Neuronal stem cell (in vitro differentiated cells): ENCODE results near the gene ZNF584.

Experiments used
- DNase-seq: peaks from one replicate; pipeline ENCODE4 v3.0.0-alpha.2; 2013; ENCODE audit warnings: low spot score
- H2AFZ ChIP-seq: one replicate; pipeline ENCODE4 v1.6.1; 2013; ENCODE audit warnings: mild to moderate bottlenecking, low read length, inconsistent platforms
- H2AK5ac ChIP-seq: 2 replicates; pipeline ENCODE4 v1.6.1; 2013; ENCODE audit warnings: low read depth, mild to moderate bottlenecking, inconsistent platforms, low read length, moderate library complexity, mixed read lengths
- H2BK120ac ChIP-seq: 2 replicates; pipeline ENCODE4 v1.6.1; 2013; ENCODE audit warnings: low read depth, mild to moderate bottlenecking, inconsistent platforms, low read length, moderate library complexity, mixed read lengths
- H2BK12ac ChIP-seq: one replicate; pipeline ENCODE4 v1.6.1; 2013; ENCODE audit warnings: low read length, inconsistent platforms
- H2BK15ac ChIP-seq: 2 replicates; pipeline ENCODE4 v1.6.1; 2013; ENCODE audit warnings: mild to moderate bottlenecking, low read length, inconsistent platforms, mixed read lengths
- H2BK5ac ChIP-seq: one replicate; pipeline ENCODE4 v1.6.1; 2013; ENCODE audit warnings: inconsistent platforms, mild to moderate bottlenecking, low read length, moderate library complexity
- H3K14ac ChIP-seq: one replicate; pipeline ENCODE4 v1.6.1; 2013; ENCODE audit warnings: low read length, inconsistent platforms
- H3K18ac ChIP-seq: 2 replicates; pipeline ENCODE4 v1.6.1; 2013; ENCODE audit warnings: low read length, inconsistent platforms
- H3K23ac ChIP-seq: 2 replicates; pipeline ENCODE4 v1.6.1; 2013; ENCODE audit warnings: low read depth, mild to moderate bottlenecking, mixed read lengths, low read length, inconsistent platforms; ENCODE audit not compliant: poor library complexity
- H3K27ac ChIP-seq: replicated peaks from 3 replicates; pipeline ENCODE4 v1.5.1; 2013; ENCODE audit warnings: low read length, inconsistent platforms
- H3K27me3 ChIP-seq, 3 experiments: 2 replicates each; pipeline ENCODE4 v1.6.1; 2013; ENCODE audit warnings: low read length in 3 of 3, mild to moderate bottlenecking in 2 of 3, inconsistent platforms in 1 of 3, low read depth in 1 of 3, mixed read lengths in 1 of 3, moderate library complexity in 1 of 3; ENCODE audit not compliant: control insufficient read depth in 3 of 3, insufficient read depth in 3 of 3
- H3K36me3 ChIP-seq, 2 donors: replicated peaks in 1 of 2; 2 replicates each; pipeline ENCODE4 v1.6.1; 2013; ENCODE audit warnings: low read length in 2 of 2; ENCODE audit not compliant: control insufficient read depth in 2 of 2, insufficient read depth in 2 of 2
- H3K4ac ChIP-seq: 2 replicates; pipeline ENCODE4 v1.6.1; 2013; ENCODE audit warnings: inconsistent platforms, mild to moderate bottlenecking, low read length, moderate library complexity
- H3K4me1 ChIP-seq, 2 donors: 1 replicate in 1 of 2; 2 replicates in 1 of 2; pipeline ENCODE4 v1.6.1; 2013; ENCODE audit warnings: low read length in 2 of 2, low read depth in 1 of 2; ENCODE audit not compliant: control insufficient read depth in 2 of 2, insufficient read depth in 1 of 2
- H3K4me2 ChIP-seq: one replicate; pipeline ENCODE4 v1.6.1; 2013; ENCODE audit warnings: mild to moderate bottlenecking, low read length, inconsistent platforms; ENCODE audit not compliant: insufficient read depth, poor library complexity, severe bottlenecking
- H3K4me3 ChIP-seq, 2 donors: 2 replicates each; pipeline ENCODE4 v1.5.1; 2013; ENCODE audit warnings: low read length in 2 of 2, mild to moderate bottlenecking in 2 of 2, inconsistent platforms in 1 of 2, moderate library complexity in 1 of 2
- H3K79me1 ChIP-seq: one replicate; pipeline ENCODE4 v1.6.1; 2013; ENCODE audit warnings: low read depth, mild to moderate bottlenecking, inconsistent platforms, low read length, moderate library complexity
- H3K9ac ChIP-seq: one replicate; pipeline ENCODE4 v1.6.1; 2013; ENCODE audit warnings: mild to moderate bottlenecking, low read depth, low read length, inconsistent platforms; ENCODE audit not compliant: poor library complexity
- H3K9me3 ChIP-seq, 2 donors: replicated peaks in 1 of 2; 2 replicates each; pipeline versions ENCODE3 to v1.6.1; 2013; ENCODE audit warnings: low read length in 2 of 2, mild to moderate bottlenecking in 2 of 2, inconsistent platforms in 1 of 2, low read depth in 1 of 2, mixed read lengths in 1 of 2, moderate library complexity in 1 of 2; ENCODE audit not compliant: control insufficient read depth in 2 of 2, insufficient read depth in 1 of 2
- H4K8ac ChIP-seq: one replicate; pipeline ENCODE4 v1.6.1; 2013; ENCODE audit warnings: low read depth, mild to moderate bottlenecking, inconsistent platforms, low read length, moderate library complexity
- H4K91ac ChIP-seq: one replicate; pipeline ENCODE4 v1.6.1; 2013; ENCODE audit warnings: low read length, low read depth, mild to moderate bottlenecking, inconsistent platforms; ENCODE audit not compliant: poor library complexity
- WGBS, 2 donors: extraction: QIAGEN DNeasy Blood & Tissue Kit; methylation state at CpG; one replicate each; pipeline ENCODE4 v1.1.7; 2013; ENCODE audit warnings: missing lambda C conversion rate in 2 of 2, mixed read lengths in 1 of 2; ENCODE audit not compliant: insufficient read length in 2 of 2, insufficient replicate concordance in 1 of 2; ENCODE audit errors: extremely low coverage in 2 of 2; 5-methylcytosine and 5-hydroxymethylcytosine counted together

Gene ZNF584

DNA sequence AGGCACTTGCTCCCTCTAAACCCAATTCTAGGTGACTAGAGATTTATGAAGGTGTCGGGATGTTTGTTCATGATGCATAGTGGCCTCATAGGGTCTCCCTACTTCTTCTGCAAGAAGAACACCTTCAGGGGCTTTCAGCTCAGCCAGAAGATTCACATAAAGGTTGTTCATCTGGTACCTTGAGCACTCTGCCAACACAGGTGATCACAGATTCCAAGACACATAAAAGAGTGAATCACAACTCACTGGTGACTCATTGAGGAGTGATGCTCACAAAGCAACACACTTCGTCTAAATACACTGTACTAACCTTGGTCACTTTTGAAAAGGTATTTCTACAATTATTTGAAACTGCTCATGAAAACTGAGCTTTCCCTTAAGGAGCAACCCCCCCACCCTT lies 51.6 kb downstream of the ZNF584 start:
- no CpG with 5 or more reads among the region's 2 CpGs for WGBS, 2 donors

DNA sequence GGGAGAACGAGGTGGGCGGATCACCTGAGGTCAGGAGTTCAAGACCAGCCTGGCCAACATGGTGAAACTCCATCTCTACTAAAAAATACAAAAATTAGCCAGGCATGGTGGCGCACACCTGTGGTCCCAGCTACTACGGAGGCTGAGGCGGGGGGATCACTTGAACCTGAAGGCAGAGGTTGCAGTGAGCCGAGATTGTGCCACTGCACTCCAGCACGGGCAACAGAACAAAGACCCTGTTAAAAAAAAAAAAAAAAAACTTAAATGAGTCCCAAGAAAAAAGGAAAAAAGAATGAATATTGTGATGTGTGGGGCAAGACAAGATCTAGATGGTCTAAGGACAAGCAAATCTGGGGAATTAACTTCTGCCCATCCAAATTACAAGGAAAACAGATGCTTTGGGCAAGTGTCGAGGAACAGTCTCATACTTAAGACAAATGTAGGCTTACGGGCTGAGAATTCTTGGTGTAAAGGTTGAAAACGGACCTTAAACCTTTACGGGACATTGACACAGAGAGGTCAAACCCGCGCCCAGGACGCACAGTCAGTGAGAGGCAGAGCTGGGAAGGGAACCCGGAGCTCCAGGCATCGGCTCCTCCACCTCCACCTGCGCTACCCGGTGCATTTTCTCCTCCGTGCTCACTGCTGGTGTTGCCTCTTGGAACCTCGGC lies 57.8 kb downstream of the ZNF584 start:
- H2BK12ac ChIP-seq = no peak overlapping the region
- H3K4me1 ChIP-seq = peaks cover 2 to 8% of the 10 kb centered on the region in 2 donors
- no peak overlapping the region for H3K23ac ChIP-seq
- no peak overlapping the region for H3K4ac ChIP-seq
- no peak overlapping the region for H3K9ac ChIP-seq
- H4K91ac ChIP-seq = no peak overlapping the region
- no peak overlapping the region for H2BK120ac ChIP-seq
- H3K14ac ChIP-seq = no peak overlapping the region
- peak overlapping the region; percentile 79 to 87 for H3K4me3 ChIP-seq
- no peak overlapping the region for H2BK15ac ChIP-seq
- peak overlapping the region; percentile 78 for H3K4me2 ChIP-seq
- peak overlapping the region; percentile 6 for H3K18ac ChIP-seq
- H2AFZ ChIP-seq = peak overlapping the region; percentile 95
- WGBS, 2 donors = no CpG with 5 or more reads among the region's 20 CpGs
- H2BK5ac ChIP-seq = no peak overlapping the region
- H3K27me3 ChIP-seq = no peaks in the 10 kb centered on the region
- no peak overlapping the region for H3K27ac ChIP-seq
- H3K36me3 ChIP-seq = peaks cover 8 to 21% of the 10 kb centered on the region in 2 donors
- DNase-seq = no peak
- H3K9me3 ChIP-seq = no peaks in the 10 kb centered on the region
- no peaks in the 10 kb centered on the region for H3K79me1 ChIP-seq
- no peak overlapping the region for H2AK5ac ChIP-seq
- no peak overlapping the region for H4K8ac ChIP-seq

More for the DNA sequence above, 51.6 kb downstream of the ZNF584 start:
- H3K18ac ChIP-seq = no peak overlapping the region
- no peaks in the 10 kb centered on the region for H3K4me1 ChIP-seq
- no peak overlapping the region for H4K8ac ChIP-seq
- no peak overlapping the region for H2BK12ac ChIP-seq
- no peak overlapping the region for H3K4me2 ChIP-seq
- H3K4me3 ChIP-seq = no peak overlapping the region
- no peak overlapping the region for H2AK5ac ChIP-seq
- H3K9ac ChIP-seq = no peak overlapping the region
- H3K27me3 ChIP-seq = no peaks in the 10 kb centered on the region
- no peaks in the 10 kb centered on the region for H3K79me1 ChIP-seq
- no peak overlapping the region for H2BK15ac ChIP-seq
- no peaks in the 10 kb centered on the region for H3K9me3 ChIP-seq
- no peak overlapping the region for H2BK5ac ChIP-seq
- H3K27ac ChIP-seq = no peak overlapping the region
- H4K91ac ChIP-seq = no peak overlapping the region
- no peak overlapping the region for H3K14ac ChIP-seq
- no peak overlapping the region for H2AFZ ChIP-seq
- H3K23ac ChIP-seq = no peak overlapping the region
- no peak overlapping the region for H3K4ac ChIP-seq
- no peak overlapping the region for H2BK120ac ChIP-seq
- peaks cover 3 to 21% of the 10 kb centered on the region in 2 donors for H3K36me3 ChIP-seq
- DNase-seq = no peak

DNA sequence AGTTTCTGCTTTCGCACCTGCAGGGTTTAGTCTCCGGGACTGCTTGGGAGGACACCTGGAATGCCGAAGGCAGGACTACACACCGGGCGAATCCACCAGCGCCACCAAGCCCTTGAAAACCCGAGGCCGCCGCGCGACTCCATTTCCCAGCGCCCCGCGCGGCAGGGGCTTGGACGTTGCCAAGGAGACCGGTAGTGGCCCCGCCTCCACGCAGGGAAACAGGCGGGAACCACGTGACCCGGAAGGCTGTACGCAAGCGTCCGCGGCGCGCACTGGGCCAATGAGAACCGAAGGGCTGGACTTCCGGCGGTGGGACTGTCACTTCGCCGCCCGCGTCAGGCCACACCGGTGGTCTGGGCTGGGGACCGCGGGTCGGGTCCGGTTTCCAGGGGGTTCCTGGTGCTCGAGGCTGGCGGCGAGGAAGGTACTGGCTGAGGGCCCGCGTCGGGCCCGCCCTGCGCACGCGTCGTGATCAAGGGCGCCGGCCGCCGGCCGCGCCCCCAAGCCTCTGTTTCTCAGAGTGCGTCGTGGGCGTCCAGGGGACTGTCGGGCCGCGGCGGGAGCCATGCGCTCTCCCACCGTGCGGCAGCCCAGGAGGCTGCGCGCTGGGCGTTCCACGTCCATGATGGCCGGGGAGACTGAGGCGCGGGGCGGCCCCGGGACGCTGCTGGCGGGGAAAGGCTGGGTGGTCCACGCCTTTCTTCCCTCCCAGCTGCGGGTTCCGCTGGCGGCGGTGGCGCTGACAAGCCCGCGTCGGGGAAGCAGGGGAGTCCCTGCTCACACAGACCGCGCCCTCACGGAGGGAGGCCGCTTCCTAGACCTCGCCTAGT lies 58.5 kb downstream of the ZNF584 start, which contains the start of gene ZNF324:
Gene ZNF324, plus strand, starts transcription at position 321 of the 830 bp plus-strand sequence. CDS start 2,106 bp downstream, outside the sequence.
- no peaks in the 10 kb centered on the region for H3K79me1 ChIP-seq
- no peak within 1 kb of the TSS for H2BK12ac ChIP-seq
- peak within 1 kb of the TSS; percentile 53 for H2BK5ac ChIP-seq
- no peak within 1 kb of the TSS for H2AK5ac ChIP-seq
- peak within 1 kb of the TSS; percentile 94 for H3K4me2 ChIP-seq
- peaks cover 2 to 8% of the 10 kb centered on the region in 2 donors for H3K4me1 ChIP-seq
- no peak within 1 kb of the TSS for H4K91ac ChIP-seq
- no peaks in the 10 kb centered on the region for H3K27me3 ChIP-seq
- H3K36me3 ChIP-seq = peaks cover 8 to 26% of the 10 kb centered on the region in 2 donors
- no CpG with 5 or more reads among the region's 92 CpGs for WGBS, 2 donors
- DNase-seq = peak; percentile 97
- H2BK120ac ChIP-seq = no peak within 1 kb of the TSS
- no peak within 1 kb of the TSS for H3K4ac ChIP-seq
- H3K23ac ChIP-seq = no peak within 1 kb of the TSS
- peak within 1 kb of the TSS; percentile 87 to 96 for H3K4me3 ChIP-seq
- H2AFZ ChIP-seq = peak within 1 kb of the TSS; percentile 95
- no peaks in the 10 kb centered on the region for H3K9me3 ChIP-seq
- H3K9ac ChIP-seq = peak within 1 kb of the TSS; percentile 94
- H3K27ac ChIP-seq = peak within 1 kb of the TSS; percentile 59
- H4K8ac ChIP-seq = no peak within 1 kb of the TSS
- no peak within 1 kb of the TSS for H2BK15ac ChIP-seq
- H3K18ac ChIP-seq = peak within 1 kb of the TSS; percentile 83
- H3K14ac ChIP-seq = no peak within 1 kb of the TSS
